Gastrocnemius medialis (tissue), 4 donors: ENCODE measurements around the gene FNDC5. TPM values are rescaled to one million over a fixed set of nuclear protein-coding genes. Genes with fewer than 3 reads are reported as not detected.
"Not testable (repeated sequence)": the region's sequence is repeated elsewhere in the genome, so short reads cannot be mapped to it uniquely, and the experiment has no call there.

Experiments
- ATAC-seq, 2 donors: fragments of 150-250 bp; one replicate each; pipeline ENCODE4 v1.9.1; 2016
- DNase-seq, 2 donors: peaks; one replicate each; pipeline ENCODE4 v3.0.0-alpha.2; 2019
- H3K27ac ChIP-seq, 4 donors: fragments of 200-600 bp; sonication (generic); 1 replicate in 1 of 4; 2 replicates in 3 of 4; pipeline ENCODE4 v1.5.1; 2016 to 2018; ENCODE audit warnings: mild to moderate bottlenecking in 2 of 4, moderate library complexity in 1 of 4
- H3K27me3 ChIP-seq, 3 donors: fragments of 200-600 bp; sonication (generic) in 2 of 3; 1 replicate in 1 of 3; 2 replicates in 2 of 3; pipeline versions ENCODE4 v1.5.1 to v1.6.0; 2016 to 2019; ENCODE audit warnings: mild to moderate bottlenecking in 1 of 3, moderate library complexity in 1 of 3
- H3K36me3 ChIP-seq, 2 donors: fragments of 200-600 bp; sonication (generic) in 1 of 2; one replicate each; pipeline ENCODE4 v1.5.1; 2017 to 2018
- H3K4me1 ChIP-seq, 2 donors: fragments of 200-600 bp; sonication (generic) in 1 of 2; one replicate each; pipeline ENCODE4 v1.5.1; 2016 to 2017; ENCODE audit warnings: mild to moderate bottlenecking in 2 of 2
- H3K4me3 ChIP-seq, 4 donors: fragments of 200-600 bp; sonication (generic) in 3 of 4; 1 replicate in 1 of 4; 2 replicates in 3 of 4; pipeline ENCODE4 v1.5.1; 2016 to 2019; ENCODE audit warnings: mild to moderate bottlenecking in 2 of 4
- H3K9me3 ChIP-seq, 3 donors: fragments of 200-600 bp; sonication (generic) in 2 of 3; 1 replicate in 1 of 3; 2 replicates in 2 of 3; pipeline ENCODE4 v1.5.1; 2016 to 2019
- POLR2A ChIP-seq, 2 donors: fragments of 450-650 bp; IDR thresholded peaks; one replicate each; pipeline ENCODE4 v1.6.1; 2017; ENCODE audit warnings: antibody characterized with exemption in 2 of 2, mild to moderate bottlenecking in 2 of 2, moderate library complexity in 2 of 2
- in situ Hi-C, 4 donors: fragments of 200-750 bp; cut with MboI; loops; one replicate each; pipeline versions ENCODE4 v1.15.0 to v1.8.0; 2017; ENCODE audit warnings: low sequenced_read_pairs in 4 of 4
- intact Hi-C: fragments of 100-400 bp; cut with DNase I; formaldehyde crosslinking; loops from one replicate; pipeline ENCODE4 v1.15.1; 2023; ENCODE audit warnings: low total_unique reads
- total RNA-seq, 4 donors: library from RNA; depleted of rRNA; stranded (reverse); fragments of >200 nt; gene quantifications; one replicate each; pipeline versions ENCODE4 v1.1.0 to v1.2.3, GENCODE V29; 2016
- TF ChIP-seq, protein P1 (sequence below), 5 experiments: fragments of 450-650 bp in 3 of 5; fragments of 200-600 bp in 2 of 5; sonication (generic) in 2 of 5; IDR thresholded peaks in 4 of 5; conservative IDR thresholded peaks in 1 of 5; 1 replicate in 4 of 5; 2 replicates in 1 of 5; pipeline ENCODE4 v1.5.1; 2016 to 2019; ENCODE audit warnings: antibody characterized with exemption in 5 of 5, mild to moderate bottlenecking in 3 of 5, moderate library complexity in 3 of 5

FNDC5 gene
- total RNA-seq, 4 donors from 2014 or later = 39.6 to 274 (median 114) TPM

DNA sequence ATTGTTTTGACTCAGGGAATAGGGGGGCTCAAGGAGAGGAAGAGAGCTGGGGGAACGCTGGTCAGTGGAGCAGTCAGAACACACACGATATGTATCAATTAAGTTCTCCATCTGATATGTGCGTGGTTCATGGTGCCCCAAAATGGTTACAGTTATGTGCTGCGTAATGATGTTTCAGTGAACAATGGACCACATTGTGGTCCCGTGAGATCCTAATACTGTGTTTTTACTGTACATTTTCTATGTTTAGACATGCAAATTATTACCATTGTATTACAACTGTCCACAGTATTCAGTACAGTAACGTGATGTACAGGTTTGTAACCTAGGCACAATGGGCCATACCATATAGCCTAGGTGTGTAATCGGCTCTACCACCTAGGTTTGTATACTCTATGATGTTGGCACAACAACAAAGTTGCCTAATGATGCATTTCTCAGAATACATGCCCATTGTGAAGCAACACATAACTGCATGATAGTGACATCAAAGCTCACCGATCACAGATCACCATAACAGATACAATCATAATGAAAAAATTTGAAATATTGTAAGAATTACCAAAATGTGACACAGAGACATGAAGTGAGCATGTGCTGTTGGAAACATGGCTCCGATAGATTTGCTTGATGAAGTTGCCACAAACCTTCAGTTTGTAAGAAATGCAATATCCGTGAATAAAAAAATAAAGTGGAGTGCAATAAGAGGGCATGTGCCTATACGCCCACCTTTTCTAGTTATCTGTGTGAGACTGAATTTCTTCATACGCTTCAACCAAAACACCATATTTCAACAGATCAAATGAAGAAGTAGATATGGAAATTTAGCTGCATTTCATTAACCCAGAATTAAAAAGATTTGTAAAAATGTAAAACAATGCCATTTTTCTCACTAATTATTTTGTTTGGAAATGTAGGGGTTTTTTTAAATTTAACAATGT lies 45.3 kb upstream of the FNDC5 start:
- ATAC-seq (no peak), DNase-seq (no peak)
- H3K36me3 ChIP-seq = no peaks in the 10 kb centered on the region
- no peak overlapping the region for H3K4me3 ChIP-seq
- in situ Hi-C loops (no loop called here), intact Hi-C loops (no loop called here)
- peaks cover 0 to under 1% of the 10 kb centered on the region in 2 donors for H3K4me1 ChIP-seq
- no peaks in the 10 kb centered on the region for H3K9me3 ChIP-seq
- no peaks in the 10 kb centered on the region for H3K27me3 ChIP-seq
- H3K27ac ChIP-seq = no peak overlapping the region
- TF ChIP-seq POLR2A (IDR thresholded peaks at IDR 0.05) = no peak

DNA sequence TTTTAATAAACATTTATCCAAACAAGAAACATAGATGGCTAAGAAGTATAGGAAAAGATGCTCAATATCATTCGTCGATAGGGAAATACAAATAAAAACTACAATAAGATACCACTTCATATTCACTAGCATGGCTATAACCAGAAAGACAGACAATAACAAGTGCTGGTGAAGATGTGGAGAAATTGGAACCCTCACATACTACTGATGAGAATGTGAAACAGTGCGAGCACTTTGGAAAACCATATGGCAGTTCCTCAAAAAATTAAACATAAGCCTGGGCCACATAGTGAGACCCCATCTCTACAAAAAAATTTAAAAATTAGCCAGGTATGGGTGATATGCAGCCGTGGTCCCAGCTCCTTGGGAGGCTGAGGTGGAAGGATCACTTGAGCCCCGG lies 39.6 kb upstream of the FNDC5 start:
- ATAC-seq (no peak), DNase-seq (no peak)
- Histone ChIP-seq H3K36me3 (no peaks in the 10 kb centered on the region), H3K9me3 (no peaks in the 10 kb centered on the region), H3K4me3 (no peak overlapping the region), H3K4me1 (no peaks in the 10 kb centered on the region), H3K27ac (no peak overlapping the region), H3K27me3 (no peaks in the 10 kb centered on the region)
- intact Hi-C loops = no loop called here
- TF ChIP-seq, protein P1, sequence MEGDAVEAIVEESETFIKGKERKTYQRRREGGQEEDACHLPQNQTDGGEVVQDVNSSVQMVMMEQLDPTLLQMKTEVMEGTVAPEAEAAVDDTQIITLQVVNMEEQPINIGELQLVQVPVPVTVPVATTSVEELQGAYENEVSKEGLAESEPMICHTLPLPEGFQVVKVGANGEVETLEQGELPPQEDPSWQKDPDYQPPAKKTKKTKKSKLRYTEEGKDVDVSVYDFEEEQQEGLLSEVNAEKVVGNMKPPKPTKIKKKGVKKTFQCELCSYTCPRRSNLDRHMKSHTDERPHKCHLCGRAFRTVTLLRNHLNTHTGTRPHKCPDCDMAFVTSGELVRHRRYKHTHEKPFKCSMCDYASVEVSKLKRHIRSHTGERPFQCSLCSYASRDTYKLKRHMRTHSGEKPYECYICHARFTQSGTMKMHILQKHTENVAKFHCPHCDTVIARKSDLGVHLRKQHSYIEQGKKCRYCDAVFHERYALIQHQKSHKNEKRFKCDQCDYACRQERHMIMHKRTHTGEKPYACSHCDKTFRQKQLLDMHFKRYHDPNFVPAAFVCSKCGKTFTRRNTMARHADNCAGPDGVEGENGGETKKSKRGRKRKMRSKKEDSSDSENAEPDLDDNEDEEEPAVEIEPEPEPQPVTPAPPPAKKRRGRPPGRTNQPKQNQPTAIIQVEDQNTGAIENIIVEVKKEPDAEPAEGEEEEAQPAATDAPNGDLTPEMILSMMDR (IDR thresholded peaks at IDR 0.05 in 4 of 5, conservative IDR thresholded peaks at IDR 0.05 in 1 of 5) = no peak
- no peak for TF ChIP-seq POLR2A (IDR thresholded peaks at IDR 0.05)
- in situ Hi-C loops = no loop called here

DNA sequence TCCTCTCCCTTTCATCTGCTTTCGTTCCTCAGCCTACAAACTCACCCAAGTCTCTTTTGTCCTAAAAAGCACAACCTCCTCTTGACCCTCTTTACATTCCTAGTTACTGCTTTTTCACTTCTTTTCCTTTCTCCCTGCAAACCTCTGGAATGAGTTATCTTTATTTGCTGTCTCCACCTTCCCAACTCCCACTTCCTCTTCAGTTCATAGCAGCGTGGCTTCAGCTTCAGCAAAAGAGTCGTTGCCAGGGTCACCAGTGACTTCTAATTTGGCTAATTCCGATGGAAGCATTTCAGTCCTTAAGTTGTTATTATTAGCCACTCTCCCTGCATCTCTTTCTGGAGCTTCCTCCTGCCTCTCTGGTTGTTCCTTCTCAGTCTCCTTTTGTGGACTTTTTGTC lies 36.7 kb upstream of the FNDC5 start:
- H3K36me3 ChIP-seq = no peaks in the 10 kb centered on the region
- no peaks in the 10 kb centered on the region for H3K4me1 ChIP-seq
- no peak for ATAC-seq
- TF ChIP-seq POLR2A (IDR thresholded peaks at IDR 0.05) = no peak
- TF ChIP-seq, protein P1 (IDR thresholded peaks at IDR 0.05 in 4 of 5, conservative IDR thresholded peaks at IDR 0.05 in 1 of 5) = no peak
- intact Hi-C loops = no loop called here
- no peak overlapping the region for H3K4me3 ChIP-seq
- DNase-seq = no peak
- in situ Hi-C loops = no loop called here
- H3K27me3 ChIP-seq = no peaks in the 10 kb centered on the region
- no peaks in the 10 kb centered on the region for H3K9me3 ChIP-seq
- H3K27ac ChIP-seq = no peak overlapping the region

DNA sequence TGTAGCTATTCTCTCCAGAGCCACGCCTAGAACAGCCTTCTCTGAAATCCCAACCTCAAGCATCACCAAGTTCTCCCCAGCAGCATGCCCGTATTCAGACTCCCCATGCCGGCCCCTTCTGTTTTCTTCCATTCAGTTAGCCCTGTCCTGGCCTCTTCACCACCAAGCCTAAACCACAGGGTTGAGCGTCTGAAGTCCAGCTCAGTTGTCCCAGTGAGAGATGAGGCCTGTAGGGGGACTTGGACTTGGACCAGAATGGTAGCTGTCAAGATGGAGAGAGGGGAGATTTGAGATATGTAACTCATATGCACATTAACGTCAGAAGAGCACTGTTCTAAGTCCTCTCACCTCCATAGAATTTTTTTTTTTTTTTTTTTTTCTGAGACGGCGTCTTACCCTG lies 35.9 kb upstream of the FNDC5 start:
- Histone ChIP-seq H3K27ac (no peak overlapping the region), H3K36me3 (no peaks in the 10 kb centered on the region), H3K9me3 (no peaks in the 10 kb centered on the region), H3K4me1 (no peaks in the 10 kb centered on the region), H3K4me3 (no peak overlapping the region), H3K27me3 (peaks cover 1 to 3% (median 2%) of the 10 kb centered on the region in 3 donors)
- in situ Hi-C loops (no loop called here), intact Hi-C loops (no loop called here)
- ATAC-seq = no peak
- no peak for DNase-seq
- TF ChIP-seq, protein P1 (IDR thresholded peaks at IDR 0.05 in 4 of 5, conservative IDR thresholded peaks at IDR 0.05 in 1 of 5) = no peak
- no peak for TF ChIP-seq POLR2A (IDR thresholded peaks at IDR 0.05)

DNA sequence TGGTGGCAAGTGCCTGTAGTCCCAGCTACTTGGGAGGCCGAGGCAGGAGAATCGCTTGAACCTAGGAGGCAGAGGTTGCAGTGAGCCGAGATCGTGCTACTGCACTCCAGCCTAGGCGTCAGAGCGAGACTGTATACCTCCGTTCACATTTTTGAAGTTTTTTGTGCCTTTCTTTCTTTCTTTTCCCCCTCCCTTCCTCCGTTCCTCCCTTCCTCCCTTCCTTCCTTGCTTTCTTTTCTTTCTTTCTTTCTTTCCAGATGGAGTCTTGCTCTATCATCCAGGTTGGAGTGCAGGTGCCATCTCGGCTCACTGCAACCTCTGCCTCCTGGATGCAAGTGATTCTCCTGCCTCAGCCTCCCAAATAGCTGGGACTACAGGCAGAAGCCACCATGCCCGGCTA lies 34.9 kb upstream of the FNDC5 start:
- H3K27me3 ChIP-seq, in situ Hi-C loops, H3K4me3 ChIP-seq, ATAC-seq, H3K4me1 ChIP-seq, intact Hi-C loops, H3K27ac ChIP-seq, H3K36me3 ChIP-seq, H3K9me3 ChIP-seq, DNase-seq: not testable (repeated sequence)
